GM21576 (cell line): ENCODE data around the gene KLK15.

ENCODE experiments used
- ATAC-seq: cut with Tn5 transposase; IDR thresholded peaks from one replicate; pipeline ENCODE4 v1.9.1; 2021; ENCODE audit warnings: mild to moderate bottlenecking, moderate library complexity; ENCODE audit not compliant: unreplicated experiment

The KLK15 gene

GRCh38 chr19:50843701-50844221, 10.4 kb upstream of the KLK15 start:
- ATAC-seq = no peak

GRCh38 chr19:50843205-50843604, 9.8 kb upstream of the KLK15 start:
- no peak for ATAC-seq

GRCh38 chr19:50842130-50842529, 8.8 kb upstream of the KLK15 start:
- no peak for ATAC-seq

- ATAC-seq = no peak
Measured at GRCh38 chr19:50839712-50840655, 6.6 kb upstream of the KLK15 start.

- no peak for ATAC-seq
Measured at GRCh38 chr19:50838239-50838638, 4.9 kb upstream of the KLK15 start.

GRCh38 chr19:50837300-50837699, 3.9 kb upstream of the KLK15 start:
- no peak for ATAC-seq

- no peak for ATAC-seq
Measured at GRCh38 chr19:50836543-50837195, 3.3 kb upstream of the KLK15 start.

- peak; percentile 73 for ATAC-seq
Measured at GRCh38 chr19:50835785-50836542, 2.6 kb upstream of the KLK15 start.

- no peak for ATAC-seq
Measured at GRCh38 chr19:50835103-50835784, 1.9 kb upstream of the KLK15 start.

- no peak for ATAC-seq
Measured at GRCh38 chr19:50833802-50834167, 411 bp upstream of the KLK15 start.

GRCh38 chr19:50832666-50833065, 708 bp downstream of the KLK15 start:
- ATAC-seq = no peak

- ATAC-seq = no peak
Measured at GRCh38 chr19:50831026-50831396, 2.4 kb downstream of the KLK15 start.

- no peak for ATAC-seq
Measured at GRCh38 chr19:50830266-50831025, 2.9 kb downstream of the KLK15 start.

GRCh38 chr19:50829801-50830200, 3.6 kb downstream of the KLK15 start:
- no peak for ATAC-seq

GRCh38 chr19:50827476-50827875, 5.9 kb downstream of the KLK15 start:
- no peak for ATAC-seq

- ATAC-seq = no peak
Measured at GRCh38 chr19:50826492-50827240, 6.7 kb downstream of the KLK15 start.

GRCh38 chr19:50823389-50824042, 9.9 kb downstream of the KLK15 start, which contains the start of gene KLK1:
KLK1 (minus strand) TSS chr19:50823787; CDS start chr19:50823748, 39 bp downstream.
- no peak for ATAC-seq

- ATAC-seq = no peak
Measured at GRCh38 chr19:50822661-50823208, 10.6 kb downstream of the KLK15 start.
